Stimulated activated CD4-positive, alpha-beta T cell treated with anti-CD3 and anti-CD28 coated beads, TNF-alpha, amount 100 ng/mL, for 4 hours (primary cell): ENCODE data around the gene GRAP.

Source experiments
- DNase-seq, 3 experiments: peaks; one replicate each; pipeline ENCODE4 v3.0.0-alpha.2; 2020; ENCODE audit warnings: low read depth in 3 of 3

The GRAP gene

DNA sequence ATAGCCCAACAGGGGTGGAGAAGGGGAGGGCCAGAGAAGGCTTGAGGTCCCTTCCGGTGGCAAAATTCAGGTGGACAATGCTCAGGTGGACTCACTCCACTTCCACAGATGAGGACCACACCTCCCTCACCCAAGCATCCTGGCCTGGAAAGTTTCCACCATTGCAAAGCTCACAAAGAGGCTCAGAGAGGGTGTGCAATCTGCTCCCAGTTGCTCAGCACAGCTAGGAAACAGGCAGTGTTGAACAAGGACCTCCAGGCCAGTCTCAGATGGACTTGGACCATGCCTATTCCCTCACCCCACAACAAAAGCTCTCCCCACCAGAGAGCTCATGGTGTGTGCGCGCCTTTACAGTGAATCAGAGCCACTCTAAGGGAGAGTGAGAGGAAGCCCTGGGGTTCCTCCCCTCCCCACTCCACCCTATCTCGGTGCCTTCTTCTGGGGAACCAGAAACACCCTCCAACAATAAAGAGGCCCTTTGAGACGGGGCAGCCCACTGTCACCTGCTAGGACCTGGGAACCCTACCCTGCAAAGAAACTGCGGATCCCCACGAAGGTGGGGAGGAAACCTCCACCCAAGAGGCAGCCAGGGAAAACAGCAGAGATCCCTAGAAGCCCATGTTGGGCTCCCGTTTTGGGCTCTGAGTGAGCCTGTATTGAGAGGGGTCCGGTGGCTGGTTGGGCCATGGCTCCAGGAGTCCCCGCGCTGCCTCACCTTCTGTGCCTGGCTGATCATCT is 43.8 kb downstream of the GRAP start:
- no peak for DNase-seq

DNA sequence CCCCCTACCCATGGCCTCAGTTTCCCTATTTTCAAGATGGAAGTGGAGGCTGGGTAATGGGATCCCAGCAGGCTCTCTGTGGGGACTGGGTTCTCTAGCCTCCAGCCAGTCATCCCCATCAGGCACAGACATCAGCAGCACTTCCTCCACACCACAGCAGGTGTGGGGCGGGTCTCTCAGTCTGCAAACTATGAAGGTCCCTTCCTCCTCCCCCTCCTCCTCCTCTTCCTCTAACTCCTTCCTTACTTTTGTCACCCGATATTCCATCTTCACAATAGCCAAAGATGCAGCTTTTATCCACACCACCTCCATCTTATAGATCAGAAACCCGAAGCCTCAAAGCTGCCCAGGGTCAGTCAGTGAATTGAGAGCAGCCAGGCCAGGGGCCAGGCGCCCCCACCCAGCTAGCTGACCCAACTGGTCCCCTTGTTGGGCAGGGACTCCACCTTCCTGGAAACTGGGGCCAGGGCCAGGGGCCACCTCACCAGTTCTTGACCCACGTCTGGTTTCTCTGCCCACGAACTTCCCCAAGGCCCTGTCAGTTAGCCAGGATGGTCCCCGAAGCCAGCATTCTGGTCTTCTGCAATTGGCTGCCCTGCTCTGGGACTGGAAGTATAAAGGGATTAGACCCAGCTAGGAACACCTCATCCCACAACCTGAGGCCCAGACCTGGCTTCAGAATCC is 44.7 kb downstream of the GRAP start:
- no peak for DNase-seq

DNA sequence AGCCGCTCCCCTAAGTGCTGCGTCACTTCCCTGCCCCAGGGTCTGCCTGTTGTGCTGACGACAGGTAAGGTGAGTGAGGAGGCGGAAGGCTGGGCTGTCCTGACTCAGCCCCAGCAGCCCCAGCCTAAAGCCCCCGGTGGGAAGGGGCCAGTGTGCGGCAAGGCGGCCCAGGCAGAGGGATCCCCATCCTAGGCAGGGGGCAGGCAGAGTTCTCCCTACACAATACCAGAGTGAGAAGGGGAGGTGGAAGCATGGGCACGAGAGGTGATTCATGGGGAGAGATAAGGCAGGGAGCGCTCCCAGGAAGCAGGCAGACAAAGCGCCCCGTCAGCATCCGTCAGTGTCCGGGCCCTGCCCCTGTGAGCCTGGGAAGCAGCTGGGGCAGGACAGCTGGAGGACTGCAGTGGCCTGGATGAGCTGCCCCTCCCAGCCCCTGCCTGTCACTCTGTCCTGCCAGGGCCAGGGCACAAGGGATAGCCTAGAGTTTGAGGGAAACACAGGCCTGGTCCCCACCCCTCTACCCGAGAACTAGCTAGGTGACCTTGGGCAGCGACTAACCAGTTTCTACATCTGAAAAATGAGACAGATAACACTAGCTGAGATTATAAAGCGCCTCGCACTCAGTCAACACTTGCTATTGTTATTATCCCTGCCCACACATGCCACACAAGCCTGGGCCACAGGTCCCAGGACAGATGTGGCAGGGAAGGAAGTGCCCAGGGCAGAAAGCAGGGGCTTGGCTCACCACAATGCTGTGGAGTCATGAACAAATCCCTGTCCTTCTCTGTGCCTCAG is 46.0 kb downstream of the GRAP start:
- no peak for DNase-seq

GRCh38 chr17:18999911-19000310 is 46.8 kb downstream of the GRAP start:
- no peak for DNase-seq

DNA sequence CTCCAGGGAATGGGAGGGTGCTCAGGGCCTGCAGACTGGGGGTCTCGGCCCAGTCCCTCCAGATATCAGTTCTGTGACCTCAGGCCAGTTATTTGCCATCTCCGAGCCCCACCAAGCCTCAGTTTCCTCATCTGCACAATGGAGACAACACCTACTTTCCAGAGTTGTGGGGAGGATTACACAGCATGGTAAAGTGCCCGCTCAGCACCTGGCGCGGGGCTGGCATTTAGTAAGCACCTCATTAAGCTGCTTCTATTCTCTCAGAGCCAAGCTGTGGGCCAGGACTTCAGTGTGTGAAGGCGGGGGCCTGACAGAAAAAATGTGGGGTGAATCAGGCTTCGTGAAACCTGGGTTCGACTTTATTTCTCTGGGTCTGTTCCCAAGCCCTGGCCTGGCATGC is 47.4 kb downstream of the GRAP start:
- DNase-seq = no peak

- no peak for DNase-seq
Measured at GRCh38 chr17:18997650-18998196, 49.0 kb downstream of the GRAP start.

- no peak for DNase-seq
Measured at GRCh38 chr17:18996458-18996857, 50.3 kb downstream of the GRAP start.

DNA sequence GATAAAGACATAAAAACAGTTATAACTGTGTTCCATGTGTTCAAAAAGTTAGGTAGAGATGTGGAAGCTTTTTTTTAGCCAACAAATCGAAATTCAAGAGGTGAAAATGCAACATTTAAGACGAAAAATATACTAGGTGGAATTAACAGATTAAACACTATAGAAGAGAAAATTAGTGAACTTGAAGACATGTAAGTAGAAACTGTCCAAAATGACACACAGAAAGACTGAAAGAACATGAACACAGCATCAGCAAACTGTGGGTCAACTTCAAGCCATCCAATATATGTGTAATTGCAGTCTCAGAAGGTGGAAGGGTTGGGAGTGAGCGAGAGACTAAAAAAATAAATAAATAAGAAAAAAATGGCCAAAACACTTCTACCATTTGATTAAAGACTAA is 51.5 kb downstream of the GRAP start:
- DNase-seq = no peak

GRCh38 chr17:18994631-18995030 is 52.1 kb downstream of the GRAP start:
- DNase-seq = no peak

GRCh38 chr17:18993905-18994526 is 52.7 kb downstream of the GRAP start:
- DNase-seq = no peak

DNA sequence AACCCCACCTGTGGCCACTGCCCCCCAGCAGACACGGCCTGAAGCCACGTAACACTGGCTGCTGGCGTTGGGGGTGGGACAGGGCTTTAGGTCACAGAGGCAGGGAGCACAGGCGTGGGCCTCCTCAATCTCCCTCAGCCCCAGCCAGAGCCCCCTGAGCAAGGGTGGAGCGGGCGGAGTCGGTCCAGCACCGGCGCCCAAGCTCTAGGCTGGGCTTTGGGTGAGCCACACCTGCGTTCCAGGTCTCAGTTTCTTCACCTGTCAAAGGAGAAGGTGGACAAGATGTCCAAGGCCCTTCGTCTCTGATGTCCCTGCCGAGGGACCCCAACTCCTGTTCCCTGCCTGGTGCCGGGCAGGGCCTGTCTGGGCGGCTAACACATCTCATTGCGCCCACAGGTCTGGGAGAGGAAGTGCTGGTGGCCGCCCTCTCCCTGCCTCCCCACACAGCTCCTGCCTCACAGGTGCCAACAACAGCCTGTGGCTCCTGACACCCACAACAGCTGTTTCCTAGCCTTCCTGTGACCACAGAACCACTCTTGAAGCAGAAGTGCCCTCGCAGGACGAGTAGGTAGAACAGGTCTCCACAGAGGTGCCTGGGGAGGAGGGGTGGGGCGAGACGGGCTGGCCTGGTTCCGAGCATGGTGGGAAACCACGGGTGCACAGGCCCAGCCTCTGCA is 54.2 kb downstream of the GRAP start:
- DNase-seq = no peak

GRCh38 chr17:18991531-18992315 is 55.0 kb downstream of the GRAP start:
- no peak for DNase-seq

DNA sequence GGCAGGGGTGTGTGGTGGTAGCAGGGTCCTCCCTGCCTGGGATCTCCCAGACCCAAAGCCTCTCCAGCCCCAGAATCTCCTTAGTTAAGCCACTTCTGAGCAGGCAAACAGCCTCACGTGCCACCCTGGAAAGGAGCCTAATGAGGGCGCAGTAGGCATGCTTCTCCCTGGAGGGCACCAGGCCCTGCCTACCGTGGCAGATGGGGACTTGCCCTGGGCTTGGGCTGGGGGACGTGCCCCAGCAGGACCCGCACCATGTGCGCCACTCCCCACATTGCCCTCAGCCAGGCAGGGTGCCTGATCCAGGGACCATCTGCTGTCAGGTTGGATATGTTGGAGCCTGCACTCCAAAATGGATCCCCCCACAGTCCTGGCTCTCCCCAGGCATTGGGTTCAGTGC is 56.4 kb downstream of the GRAP start:
- no peak for DNase-seq

DNA sequence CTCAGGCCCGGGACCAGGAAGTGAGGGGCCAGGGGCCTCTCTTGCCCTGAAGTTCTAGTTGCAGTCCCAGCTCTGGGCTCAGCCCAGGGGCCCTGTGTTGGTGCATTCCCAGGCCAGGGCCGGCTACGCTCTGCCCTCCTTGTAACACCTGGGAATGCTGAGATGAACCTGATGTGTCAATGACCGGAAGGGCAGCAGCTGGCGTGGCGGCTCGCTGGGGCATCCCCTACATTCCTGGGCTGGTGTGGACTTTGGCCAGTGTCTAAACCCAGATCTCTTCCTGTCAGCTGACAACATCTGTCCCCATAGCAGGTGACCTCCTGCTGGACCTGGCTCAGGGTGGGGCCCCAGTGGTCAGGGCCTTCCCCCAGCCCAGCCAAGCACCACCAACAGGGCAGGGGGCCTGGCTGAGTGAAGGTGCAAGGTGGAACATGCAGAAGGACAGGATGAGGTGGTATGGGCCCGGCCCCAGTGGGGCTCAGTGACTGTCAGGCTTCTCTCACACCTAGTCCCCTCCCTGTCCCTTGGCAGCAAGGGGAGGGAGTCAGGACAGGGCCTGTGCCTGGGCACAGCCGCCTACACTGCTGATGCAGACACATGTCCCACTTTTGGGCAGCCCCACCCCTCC is 58.1 kb downstream of the GRAP start:
- DNase-seq = no peak

GRCh38 chr17:18987862-18988545 is 58.8 kb downstream of the GRAP start:
- DNase-seq = no peak

DNA sequence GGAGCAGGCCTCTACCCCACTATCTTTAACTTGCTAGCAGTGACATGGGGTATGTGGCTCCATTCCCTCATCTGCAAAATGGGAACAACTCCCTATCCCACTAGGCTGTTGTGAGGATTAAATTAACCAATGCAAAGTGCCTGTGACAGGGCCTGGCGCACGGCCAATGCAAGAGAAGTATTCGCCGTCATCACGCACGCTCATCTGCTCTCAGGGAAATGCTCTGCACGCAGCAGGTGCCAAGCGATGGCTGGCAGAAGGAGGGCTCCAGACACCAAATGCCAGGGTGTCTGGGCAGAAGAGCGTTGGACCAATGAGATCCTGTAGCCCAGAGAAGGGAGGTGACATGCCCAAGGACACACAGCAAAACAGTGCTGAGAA is 59.5 kb downstream of the GRAP start:
- DNase-seq = no peak

DNA sequence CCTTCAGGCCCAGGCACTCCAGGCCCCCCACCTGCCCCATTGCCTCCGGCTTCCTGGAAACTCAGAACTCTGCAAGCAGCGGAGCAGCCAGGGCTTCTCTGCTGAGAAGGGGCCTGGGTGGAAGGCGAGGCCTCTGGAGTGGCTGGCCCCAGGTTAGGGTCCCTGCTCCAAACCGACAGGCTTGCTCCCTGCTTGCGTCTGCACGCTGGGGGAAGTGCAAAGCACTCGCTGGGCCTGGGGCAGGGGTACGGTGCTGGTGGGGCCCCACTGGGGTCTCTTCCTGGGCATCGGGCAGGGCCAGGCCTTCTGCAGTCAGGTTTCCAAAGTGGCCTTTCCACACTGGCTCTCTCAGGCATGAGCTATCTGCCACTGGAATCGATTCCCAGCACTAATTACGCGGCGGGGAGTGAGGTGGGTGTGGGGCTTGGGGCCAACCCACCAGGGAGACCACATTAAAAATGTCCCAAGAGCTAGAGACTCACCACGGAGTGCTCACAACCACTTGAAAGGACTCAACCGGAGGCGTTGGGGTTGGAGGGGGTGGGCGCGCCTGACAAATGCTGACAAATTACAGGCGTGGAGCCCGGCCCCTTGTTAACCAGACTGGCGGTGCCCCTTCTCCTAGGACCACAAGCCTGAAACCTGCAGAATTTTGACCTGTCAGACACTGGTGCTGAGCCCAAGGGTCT is 60.1 kb downstream of the GRAP start:
- DNase-seq = no peak

GRCh38 chr17:18985475-18985874 is 61.3 kb downstream of the GRAP start:
- DNase-seq = no peak
